B cell (primary cell): ENCODE results near the gene ACAD10.

ENCODE experiments used
- CTCF ChIP-seq: fragments of 200-600 bp; IDR thresholded peaks from one replicate; pipeline ENCODE4 v1.8.0; 2022; ENCODE audit warnings: antibody characterized with exemption, mild to moderate bottlenecking
- EZH2 ChIP-seq: IDR thresholded peaks from 2 replicates; pipeline ENCODE4 v1.6.1; 2012; ENCODE audit warnings: borderline replicate concordance, low read depth, mild to moderate bottlenecking, moderate library complexity, low read length; ENCODE audit not compliant: insufficient read depth, poor library complexity, severe bottlenecking

GRCh38 chr12:111767362-111768158 is 81.7 kb downstream of the ACAD10 start:
- TF ChIP-seq CTCF: no peak
- no peak for TF ChIP-seq EZH2
